COR-L47 (cell line): ENCODE data around the gene TPRKB.
"Not testable (repeated sequence)": the region's sequence is repeated elsewhere in the genome, so short reads cannot be mapped to it uniquely, and the experiment has no call there.

Experiments used
- DNase-seq: peaks from one replicate; lab custom pipeline; 2025; lab: John Stamatoyannopoulos, UW

Gene TPRKB

GRCh38 chr2:73739101-73739500 lies 2.0 kb upstream of the TPRKB start:
- no peak for DNase-seq

GRCh38 chr2:73736378-73736777 lies 767 bp downstream of the TPRKB start:
- DNase-seq = no peak

- no peak for DNase-seq
Measured at GRCh38 chr2:73730810-73731209, 6.3 kb downstream of the TPRKB start.

- DNase-seq = no peak
Measured at GRCh38 chr2:73728711-73729110, 8.4 kb downstream of the TPRKB start.

- DNase-seq = no peak
Measured at GRCh38 chr2:73728043-73728442, 9.1 kb downstream of the TPRKB start.

- DNase-seq = not testable (repeated sequence)
Measured at GRCh38 chr2:73726657-73727056, 10.5 kb downstream of the TPRKB start.

- no peak for DNase-seq
Measured at GRCh38 chr2:73718851-73719621, 18.1 kb downstream of the TPRKB start.

GRCh38 chr2:73718421-73718820 lies 18.7 kb downstream of the TPRKB start:
- DNase-seq = no peak

- DNase-seq = not testable (repeated sequence)
Measured at GRCh38 chr2:73717695-73718094, 19.4 kb downstream of the TPRKB start.

GRCh38 chr2:73717251-73717606 lies 19.9 kb downstream of the TPRKB start:
- DNase-seq = no peak

- DNase-seq = no peak
Measured at GRCh38 chr2:73716543-73717250, 20.4 kb downstream of the TPRKB start.

- DNase-seq = no peak
Measured at GRCh38 chr2:73714091-73714490, 23.1 kb downstream of the TPRKB start.

GRCh38 chr2:73708527-73708926 lies 28.6 kb downstream of the TPRKB start:
- DNase-seq = no peak

GRCh38 chr2:73707636-73708035 lies 29.5 kb downstream of the TPRKB start:
- no peak for DNase-seq

GRCh38 chr2:73707058-73707457 lies 30.1 kb downstream of the TPRKB start:
- no peak for DNase-seq

GRCh38 chr2:73705091-73705490 lies 32.1 kb downstream of the TPRKB start:
- DNase-seq = no peak

GRCh38 chr2:73704285-73704684 lies 32.9 kb downstream of the TPRKB start:
- no peak for DNase-seq

GRCh38 chr2:73703675-73704074 lies 33.5 kb downstream of the TPRKB start:
- no peak for DNase-seq

GRCh38 chr2:73702852-73703493 lies 34.2 kb downstream of the TPRKB start:
- not testable (repeated sequence) for DNase-seq

GRCh38 chr2:73701968-73702665 lies 35.0 kb downstream of the TPRKB start:
- no peak for DNase-seq

GRCh38 chr2:73701448-73701765 lies 35.7 kb downstream of the TPRKB start:
- DNase-seq = not testable (repeated sequence)

- DNase-seq = no peak
Measured at GRCh38 chr2:73700661-73701447, 36.3 kb downstream of the TPRKB start.
